Spleen (tissue), 7 donors: ENCODE measurements around the gene EZR.

Experiments used
- CTCF ChIP-seq, 11 experiments: fragments of 200-600 bp in 7 of 11; fragments of 450-650 bp in 4 of 11; sonication (generic) in 4 of 11; IDR thresholded peaks in 8 of 11; conservative IDR thresholded peaks in 3 of 11; 1 replicate in 7 of 11; 2 replicates in 4 of 11; pipeline versions ENCODE4 v1.4.0 to v1.8.0; 2016 to 2021; ENCODE audit warnings: antibody characterized with exemption in 11 of 11, inconsistent platforms in 4 of 11, mild to moderate bottlenecking in 1 of 11
- POLR2A ChIP-seq, 3 donors: fragments of 450-650 bp; IDR thresholded peaks; one replicate each; pipeline ENCODE4 v1.5.1; 2017; ENCODE audit warnings: antibody characterized with exemption in 3 of 3, mild to moderate bottlenecking in 1 of 3
- POLR2AphosphoS5 ChIP-seq, 3 donors: sonication (generic); formaldehyde crosslinking; IDR thresholded peaks; one replicate each; pipeline ENCODE4 v1.5.1; 2017; ENCODE audit warnings: antibody characterized with exemption in 3 of 3
- donor health status: DM: no; HTN: no; CAD: no; lungs with moderate emphysema.
- donor health status: DM: no; HTN: no; CAD: no.
- donor health status: DM: no; HTN: no; CAD: no.

DNA sequence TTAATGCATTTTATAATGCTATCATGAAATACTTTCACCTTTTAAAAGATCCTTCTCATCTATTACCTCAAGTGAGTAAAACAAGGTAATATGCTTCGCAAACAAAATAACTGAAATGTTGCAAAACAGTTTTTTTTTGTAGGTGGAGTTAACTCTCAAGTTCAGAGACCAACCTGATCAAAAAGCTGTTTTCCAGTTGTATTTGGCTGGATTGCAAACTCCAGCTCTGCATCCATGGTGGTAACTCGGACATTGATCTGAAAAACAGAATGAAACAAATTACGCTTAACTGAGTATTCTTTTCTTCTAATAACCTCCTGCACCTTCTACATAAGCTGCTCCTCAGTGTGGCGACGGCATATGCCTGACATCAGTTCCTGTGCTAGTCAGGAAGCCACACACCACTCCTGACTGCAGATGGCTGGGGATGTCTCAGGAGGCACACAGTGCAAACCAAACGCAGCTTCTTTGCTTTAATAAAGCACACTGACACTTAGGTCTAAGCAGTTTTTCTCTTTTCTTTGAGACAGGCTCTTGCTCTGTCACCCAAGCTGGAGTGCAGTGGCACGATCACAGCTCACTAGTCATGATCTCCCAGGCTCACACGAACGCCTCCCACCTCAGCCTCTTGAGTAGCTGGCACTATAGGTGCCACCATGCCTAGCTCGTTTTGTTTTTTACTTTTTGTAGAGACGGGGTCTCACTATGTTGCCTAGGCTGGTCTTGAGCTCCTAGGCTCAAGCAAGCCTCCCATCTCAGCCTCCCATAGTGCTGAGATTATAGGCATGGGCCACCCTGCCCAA lies 29.9 kb downstream of the EZR start:
- TF ChIP-seq CTCF (IDR thresholded peaks at IDR 0.05 in 8 of 11, conservative IDR thresholded peaks at IDR 0.05 in 3 of 11): peak in 1 of 11 experiments; percentile 10
- TF ChIP-seq POLR2A (IDR thresholded peaks at IDR 0.05): no peak
- TF ChIP-seq POLR2AphosphoS5 (IDR thresholded peaks at IDR 0.05): peak in 2 of 3 donors; percentile 64 to 87
